Fibroblast of pulmonary artery (primary cell): Measurements from ENCODE around the gene NBL1.

Experiments
- DNase-seq: peaks from one replicate; pipeline ENCODE4 v3.0.0-alpha.2; 2010; ENCODE audit warnings: low read depth
- H3K4me3 ChIP-seq: replicated peaks from 2 replicates; pipeline ENCODE4 v1.5.1; 2011; ENCODE audit warnings: low read depth, mild to moderate bottlenecking, control low read depth, low read length, moderate library complexity
- CTCF ChIP-seq: IDR thresholded peaks from 2 replicates; pipeline ENCODE4 v1.5.1; 2011; ENCODE audit warnings: mild to moderate bottlenecking, control low read depth, low read length, inconsistent platforms; ENCODE audit errors: missing control alignments

NBL1 gene

GRCh38 chr1:19605967-19606366 is 38.1 kb upstream of the NBL1 start:
- H3K4me3 ChIP-seq, result no peak overlapping the region
- DNase-seq, result no peak
- no peak for TF ChIP-seq CTCF

- no peak for TF ChIP-seq CTCF
- H3K4me3 ChIP-seq, result no peak overlapping the region
- DNase-seq, result no peak
Observed at GRCh38 chr1:19606817-19607642, 37.1 kb upstream of the NBL1 start.

GRCh38 chr1:19608232-19608631 is 35.9 kb upstream of the NBL1 start:
- H3K4me3 ChIP-seq, result no peak overlapping the region
- TF ChIP-seq CTCF, result no peak
- DNase-seq, result no peak

- no peak overlapping the region for H3K4me3 ChIP-seq
- no peak for TF ChIP-seq CTCF
- peak; percentile 16 for DNase-seq
Observed at GRCh38 chr1:19610282-19610981, 33.7 kb upstream of the NBL1 start.

GRCh38 chr1:19612530-19612929 is 31.6 kb upstream of the NBL1 start:
- TF ChIP-seq CTCF, result no peak
- no peak overlapping the region for H3K4me3 ChIP-seq
- no peak for DNase-seq

GRCh38 chr1:19613171-19613703 is 30.9 kb upstream of the NBL1 start:
- H3K4me3 ChIP-seq, result no peak overlapping the region
- TF ChIP-seq CTCF, result no peak
- no peak for DNase-seq
